Upper lobe of right lung (tissue), 1 donor: ENCODE results near the gene CPA2. TPM values are rescaled to one million over a fixed set of nuclear protein-coding genes. Genes with fewer than 3 reads are reported as not detected.

Source experiments
- ATAC-seq: fragments of 200-7000 bp; cut with Tn5 transposase; one replicate; pipeline ENCODE4 v1.9.1; 2020; ENCODE audit warnings: mild to moderate bottlenecking, moderate library complexity
- DNase-seq: peaks from one replicate; pipeline ENCODE4 v3.0.0-alpha.2; 2020
- H3K27ac ChIP-seq: fragments of 200-600 bp; one replicate; pipeline ENCODE4 v1.8.0; 2022
- H3K27me3 ChIP-seq: fragments of 200-600 bp; one replicate; pipeline ENCODE4 v1.8.0; 2022; ENCODE audit warnings: mild to moderate bottlenecking
- H3K36me3 ChIP-seq: fragments of 200-600 bp; one replicate; pipeline ENCODE4 v1.8.0; 2022
- H3K4me1 ChIP-seq: fragments of 200-600 bp; one replicate; pipeline ENCODE4 v1.8.0; 2022
- H3K4me3 ChIP-seq: fragments of 200-600 bp; one replicate; pipeline ENCODE4 v1.8.0; 2022; ENCODE audit warnings: mild to moderate bottlenecking
- H3K9me3 ChIP-seq: fragments of 200-600 bp; one replicate; pipeline ENCODE4 v1.8.0; 2022
- CTCF ChIP-seq: fragments of 200-600 bp; IDR thresholded peaks from one replicate; pipeline ENCODE4 v1.8.0; 2022; ENCODE audit warnings: antibody characterized with exemption
- intact Hi-C: fragments of 100-400 bp; cut with DNase I; formaldehyde crosslinking; loops from one replicate; pipeline ENCODE4 v1.11.0; 2022
- total RNA-seq: library from RNA; stranded (reverse); fragmentation: NEBNext Ultra II Directional; extraction: Animal tissue kit (Norgen Biotek cat#: 25700); gene quantifications from one replicate; pipeline ENCODE4 v1.2.1, GENCODE V29; 2021
- donor health status: DM: no; HTN: yes; CAD: no; lungs with severe emphysema.

CPA2 gene
- total RNA-seq, 1 donor from 2014 or later: not detected

GRCh38 chr7:130332259-130333053 lies 65.8 kb downstream of the CPA2 start:
- Histone ChIP-seq H3K36me3 (no peaks in the 10 kb centered on the region), H3K27ac (no peak overlapping the region), H3K4me1 (no peaks in the 10 kb centered on the region), H3K4me3 (no peak overlapping the region), H3K9me3 (no peaks in the 10 kb centered on the region), H3K27me3 (no peaks in the 10 kb centered on the region)
- ATAC-seq (no peak), DNase-seq (no peak)
- intact Hi-C loops: no loop called here
- no peak for TF ChIP-seq CTCF

GRCh38 chr7:130333832-130334231 lies 67.2 kb downstream of the CPA2 start:
- no peak for ATAC-seq
- Histone ChIP-seq H3K9me3 (no peaks in the 10 kb centered on the region), H3K4me3 (no peak overlapping the region), H3K36me3 (no peaks in the 10 kb centered on the region), H3K27me3 (no peaks in the 10 kb centered on the region), H3K27ac (no peak overlapping the region), H3K4me1 (no peaks in the 10 kb centered on the region)
- no peak for DNase-seq
- TF ChIP-seq CTCF: no peak
- intact Hi-C loops: no loop called here

GRCh38 chr7:130334274-130334673 lies 67.6 kb downstream of the CPA2 start:
- ATAC-seq (no peak), DNase-seq (no peak)
- Histone ChIP-seq H3K4me3 (no peak overlapping the region), H3K27me3 (no peaks in the 10 kb centered on the region), H3K27ac (no peak overlapping the region), H3K36me3 (no peaks in the 10 kb centered on the region), H3K9me3 (no peaks in the 10 kb centered on the region), H3K4me1 (no peaks in the 10 kb centered on the region)
- no peak for TF ChIP-seq CTCF
- intact Hi-C loops: no loop called here

GRCh38 chr7:130337410-130337971 lies 70.8 kb downstream of the CPA2 start:
- no peaks in the 10 kb centered on the region for H3K4me1 ChIP-seq
- H3K27me3 ChIP-seq: no peaks in the 10 kb centered on the region
- DNase-seq (no peak), ATAC-seq (no peak)
- H3K36me3 ChIP-seq: no peaks in the 10 kb centered on the region
- TF ChIP-seq CTCF: no peak
- intact Hi-C loops: no loop called here
- H3K4me3 ChIP-seq: no peak overlapping the region
- H3K27ac ChIP-seq: no peak overlapping the region
- no peaks in the 10 kb centered on the region for H3K9me3 ChIP-seq

GRCh38 chr7:130338233-130338632 lies 71.6 kb downstream of the CPA2 start:
- Histone ChIP-seq H3K4me1 (no peaks in the 10 kb centered on the region), H3K4me3 (no peak overlapping the region), H3K27me3 (no peaks in the 10 kb centered on the region), H3K27ac (no peak overlapping the region), H3K9me3 (no peaks in the 10 kb centered on the region), H3K36me3 (no peaks in the 10 kb centered on the region)
- ATAC-seq (no peak), DNase-seq (no peak)
- no peak for TF ChIP-seq CTCF
- intact Hi-C loops: no loop called here

Other genes starting within 250 kb of the CPA2 start
- 12.8 TPM for gene ZC3HC1, start 215.5 kb upstream of the CPA2 start, total RNA-seq
- 32.0 TPM for gene KLHDC10, start 196.3 kb upstream of the CPA2 start, total RNA-seq
- gene TMEM209, start 61.5 kb upstream of the CPA2 start, total RNA-seq: 18.3 TPM
- not detected for gene SSMEM1, start 59.0 kb upstream of the CPA2 start, total RNA-seq
- not detected for gene CPA4, start 26.3 kb downstream of the CPA2 start, total RNA-seq
- not detected for gene CPA5, start 78.0 kb downstream of the CPA2 start, total RNA-seq
- not detected for gene CPA1, start 113.6 kb downstream of the CPA2 start, total RNA-seq
- gene CEP41, start 174.2 kb downstream of the CPA2 start, total RNA-seq: 11.3 TPM
- 57.5 TPM for gene MEST, start 225.2 kb downstream of the CPA2 start, total RNA-seq